RKO (cell line): Measurements from ENCODE around the gene NCOA1.
A peak's percentile ranks its signal among the peaks of the same experiment; 100 is the strongest.
"Not testable (repeated sequence)": the region's sequence is repeated elsewhere in the genome, so short reads cannot be mapped to it uniquely, and the experiment has no call there.

Experiments used
- DNase-seq: peaks from one replicate; pipeline ENCODE4 v3.0.0-alpha.2; 2016; ENCODE audit warnings: low spot score

NCOA1 gene

GRCh38 chr2:24477229-24477628 lies 13.8 kb upstream of the NCOA1 start:
- DNase-seq: no peak

GRCh38 chr2:24478243-24478642 lies 12.8 kb upstream of the NCOA1 start:
- no peak for DNase-seq

- DNase-seq: no peak
Measured at GRCh38 chr2:24480245-24480644, 10.8 kb upstream of the NCOA1 start.

- DNase-seq: no peak
Measured at GRCh38 chr2:24482251-24482971, 8.6 kb upstream of the NCOA1 start.

- DNase-seq: no peak
Measured at GRCh38 chr2:24482972-24483300, 8.1 kb upstream of the NCOA1 start.

GRCh38 chr2:24484677-24485076 lies 6.4 kb upstream of the NCOA1 start:
- DNase-seq: not testable (repeated sequence)

- no peak for DNase-seq
Measured at GRCh38 chr2:24485197-24485596, 5.9 kb upstream of the NCOA1 start.

- DNase-seq: no peak
Measured at GRCh38 chr2:24486636-24487205, 4.3 kb upstream of the NCOA1 start.

- DNase-seq: no peak
Measured at GRCh38 chr2:24489465-24490180, 1.4 kb upstream of the NCOA1 start.

GRCh38 chr2:24490181-24490689 lies 819 bp upstream of the NCOA1 start:
- peak; percentile 64 for DNase-seq

- peak; percentile 25 for DNase-seq
Measured at GRCh38 chr2:24491542-24492420, 727 bp downstream of the NCOA1 start.

GRCh38 chr2:24492421-24493279 lies 1.6 kb downstream of the NCOA1 start:
- no peak for DNase-seq

- no peak for DNase-seq
Measured at GRCh38 chr2:24493713-24494112, 2.7 kb downstream of the NCOA1 start.

- no peak for DNase-seq
Measured at GRCh38 chr2:24494410-24494809, 3.4 kb downstream of the NCOA1 start.

- no peak for DNase-seq
Measured at GRCh38 chr2:24495451-24495850, 4.4 kb downstream of the NCOA1 start.

- DNase-seq: no peak
Measured at GRCh38 chr2:24496959-24497358, 5.9 kb downstream of the NCOA1 start.

- no peak for DNase-seq
Measured at GRCh38 chr2:24497685-24498084, 6.6 kb downstream of the NCOA1 start.

GRCh38 chr2:24498121-24498520 lies 7.1 kb downstream of the NCOA1 start:
- DNase-seq: no peak

GRCh38 chr2:24501813-24502212 lies 10.8 kb downstream of the NCOA1 start:
- DNase-seq: no peak

GRCh38 chr2:24505534-24506275 lies 14.7 kb downstream of the NCOA1 start:
- DNase-seq: no peak

GRCh38 chr2:24507549-24507948 lies 16.5 kb downstream of the NCOA1 start:
- no peak for DNase-seq
